Activated CD8-positive, alpha-beta T cell treated with anti-CD3 and anti-CD28 coated beads for 36 hours (primary cell): ENCODE measurements around the gene ATP8B4. TPM values are rescaled to one million over a fixed set of nuclear protein-coding genes. Genes with fewer than 3 reads are reported as not detected.

ENCODE experiments used
- ATAC-seq: fragments of 200-7000 bp; cut with Tn5 transposase; one replicate; pipeline ENCODE4 v1.10.0; 2021; ENCODE audit warnings: mild to moderate bottlenecking, moderate library complexity
- CTCF ChIA-PET: fragments of 350-600 bp; sonication (Branson Sonifier 250); formaldehyde crosslinking; loops from one replicate; lab custom pipeline; 2021; ENCODE audit warnings: antibody characterized with exemption; lab: Charles Lee
- POLR2A ChIA-PET: fragments of 350-600 bp; sonication (Branson Sonifier 250); formaldehyde crosslinking; loops from one replicate; lab custom pipeline; 2021; ENCODE audit warnings: antibody characterized with exemption; lab: Charles Lee
- DNase-seq: peaks from one replicate; pipeline ENCODE4 v3.0.0-alpha.2; 2020
- H3K27ac Mint-ChIP-seq: one replicate; pipeline ENCODE4 v1.8.0; 2021; ENCODE audit warnings: mild to moderate bottlenecking, mixed read lengths
- H3K27me3 Mint-ChIP-seq: one replicate; pipeline ENCODE4 v1.8.0; 2021; ENCODE audit warnings: mixed read lengths
- H3K36me3 Mint-ChIP-seq: one replicate; pipeline ENCODE4 v1.8.0; 2021; ENCODE audit warnings: low read depth, mixed read lengths
- H3K4me1 Mint-ChIP-seq: one replicate; pipeline ENCODE4 v1.8.0; 2021; ENCODE audit warnings: low read depth, mixed read lengths
- H3K4me3 Mint-ChIP-seq: one replicate; pipeline ENCODE4 v1.8.0; 2021; ENCODE audit warnings: mild to moderate bottlenecking, moderate library complexity, mixed read lengths
- H3K9me3 Mint-ChIP-seq: one replicate; pipeline ENCODE4 v1.8.0; 2021; ENCODE audit warnings: mixed read lengths
- intact Hi-C: fragments of 100-400 bp; cut with micrococcal nuclease; formaldehyde crosslinking; loops from one replicate; pipeline ENCODE4 v1.10.0; 2022
- total RNA-seq, 2 experiments: library from RNA; stranded (reverse); gene quantifications; one replicate each; pipeline ENCODE4 v1.2.3, GENCODE V29; 2021
- TF ChIP-seq, protein P1 (sequence below): fragments of 200-600 bp; IDR thresholded peaks from one replicate; pipeline ENCODE4 v1.8.0; 2022; ENCODE audit warnings: antibody characterized with exemption, mild to moderate bottlenecking

ATP8B4 gene
- total RNA-seq, 2 experiments from 2014 or later, result 4.6 to 5.8 TPM

DNA sequence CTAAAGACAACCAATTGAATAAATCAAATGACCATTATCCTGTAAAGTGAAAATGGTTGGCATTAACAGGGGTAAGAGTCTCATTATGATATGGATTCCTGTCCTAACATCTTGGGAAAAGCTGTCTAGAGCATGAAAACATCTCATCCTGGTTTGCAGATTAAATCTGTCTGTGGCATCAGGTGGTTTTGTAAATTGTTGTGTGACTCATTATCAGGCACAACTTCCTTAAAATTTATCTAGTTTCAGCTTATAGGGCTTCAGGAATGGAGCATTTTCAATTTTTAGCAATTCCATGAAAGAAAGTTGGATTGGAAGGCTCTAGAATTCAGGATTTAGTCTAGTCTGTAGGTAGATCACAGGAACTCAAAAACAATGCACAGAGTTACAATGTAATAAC is 31.8 kb upstream of the ATP8B4 start:
- CTCF ChIA-PET, result interaction anchor here (0.9 to 2.6 kb wide), 5 partner anchors 19 to 174 kb away, joined by 3 to 9 read pairs (median 3); no protein-coding TSS in a partner anchor
- intact Hi-C loops, result no loop called here
- Mint-ChIP-seq H3K4me1 (peaks cover 6% of the 10 kb centered on the region), H3K4me3 (no peak overlapping the region), H3K27me3 (no peaks in the 10 kb centered on the region), H3K9me3 (peaks cover 1% of the 10 kb centered on the region), H3K36me3 (no peaks in the 10 kb centered on the region), H3K27ac (no peak overlapping the region)
- TF ChIP-seq, protein P1, sequence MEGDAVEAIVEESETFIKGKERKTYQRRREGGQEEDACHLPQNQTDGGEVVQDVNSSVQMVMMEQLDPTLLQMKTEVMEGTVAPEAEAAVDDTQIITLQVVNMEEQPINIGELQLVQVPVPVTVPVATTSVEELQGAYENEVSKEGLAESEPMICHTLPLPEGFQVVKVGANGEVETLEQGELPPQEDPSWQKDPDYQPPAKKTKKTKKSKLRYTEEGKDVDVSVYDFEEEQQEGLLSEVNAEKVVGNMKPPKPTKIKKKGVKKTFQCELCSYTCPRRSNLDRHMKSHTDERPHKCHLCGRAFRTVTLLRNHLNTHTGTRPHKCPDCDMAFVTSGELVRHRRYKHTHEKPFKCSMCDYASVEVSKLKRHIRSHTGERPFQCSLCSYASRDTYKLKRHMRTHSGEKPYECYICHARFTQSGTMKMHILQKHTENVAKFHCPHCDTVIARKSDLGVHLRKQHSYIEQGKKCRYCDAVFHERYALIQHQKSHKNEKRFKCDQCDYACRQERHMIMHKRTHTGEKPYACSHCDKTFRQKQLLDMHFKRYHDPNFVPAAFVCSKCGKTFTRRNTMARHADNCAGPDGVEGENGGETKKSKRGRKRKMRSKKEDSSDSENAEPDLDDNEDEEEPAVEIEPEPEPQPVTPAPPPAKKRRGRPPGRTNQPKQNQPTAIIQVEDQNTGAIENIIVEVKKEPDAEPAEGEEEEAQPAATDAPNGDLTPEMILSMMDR, result no peak
- ATAC-seq (no peak), DNase-seq (no peak)
- POLR2A ChIA-PET, result interaction anchor here (0.6 to 0.8 kb wide), 2 partner anchors 32 to 154 kb away, joined by 3 to 4 read pairs; no protein-coding TSS in a partner anchor

DNA sequence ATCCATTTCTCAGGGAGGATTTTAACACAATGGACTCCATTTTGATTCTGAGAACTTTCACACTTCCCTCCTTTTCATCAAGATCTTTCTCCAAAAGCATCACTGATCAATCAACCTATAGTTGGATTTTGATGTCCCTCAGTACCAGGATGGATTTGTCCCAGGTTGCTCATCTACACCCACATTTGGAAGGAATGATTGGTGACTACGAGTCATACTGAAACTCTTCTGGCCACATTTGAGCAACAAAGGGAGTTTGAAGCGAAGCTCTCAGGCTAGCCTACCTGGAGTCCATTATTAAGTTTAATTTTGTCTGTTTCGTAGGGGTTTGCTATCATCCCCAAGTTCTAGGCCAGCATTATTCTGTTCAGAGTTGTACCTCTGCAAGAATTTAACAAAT is 31.3 kb upstream of the ATP8B4 start:
- Mint-ChIP-seq H3K27me3 (no peaks in the 10 kb centered on the region), H3K36me3 (no peaks in the 10 kb centered on the region), H3K27ac (no peak overlapping the region), H3K4me1 (peaks cover 9% of the 10 kb centered on the region), H3K4me3 (no peak overlapping the region), H3K9me3 (no peaks in the 10 kb centered on the region)
- ATAC-seq (no peak), DNase-seq (no peak)
- ChIA-PET CTCF (interaction anchor here (0.9 to 2.6 kb wide), 3 partner anchors 19 to 175 kb away, joined by 3 to 9 read pairs (median 4); no protein-coding TSS in a partner anchor), POLR2A (interaction anchor here (0.8 kb wide), 1 partner anchor 33 kb away, joined by 3 read pairs; no protein-coding TSS in a partner anchor)
- TF ChIP-seq, protein P1, result no peak
- intact Hi-C loops, result no loop called here

DNA sequence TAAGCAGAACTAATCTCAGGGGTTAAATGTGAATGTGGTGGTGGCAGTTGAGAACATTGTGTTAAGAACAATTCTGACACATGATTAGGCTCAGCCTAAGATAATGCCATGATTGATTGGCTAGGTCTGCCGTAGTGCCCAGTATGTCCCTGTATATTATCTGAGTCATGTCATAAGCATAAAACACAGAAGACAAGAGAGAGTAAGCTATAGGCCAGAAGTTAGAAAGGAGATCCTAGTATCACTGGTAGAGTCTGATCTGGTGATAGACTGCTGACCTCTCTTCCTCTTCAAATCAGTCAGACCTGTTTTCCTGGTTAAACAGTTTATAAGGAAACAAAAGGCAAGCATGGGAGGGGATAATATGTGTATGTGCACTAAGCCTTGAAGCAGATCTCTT is 30.1 kb upstream of the ATP8B4 start:
- DNase-seq (no peak), ATAC-seq (no peak)
- H3K27me3 Mint-ChIP-seq, result no peaks in the 10 kb centered on the region
- intact Hi-C loops, result no loop called here
- ChIA-PET POLR2A (no interaction called here), CTCF (interaction anchor here (1.2 kb wide), 1 partner anchor 166 kb away, joined by 4 read pairs; no protein-coding TSS in a partner anchor)
- peaks cover 12% of the 10 kb centered on the region for H3K4me1 Mint-ChIP-seq
- H3K9me3 Mint-ChIP-seq, result no peaks in the 10 kb centered on the region
- no peak overlapping the region for H3K27ac Mint-ChIP-seq
- TF ChIP-seq, protein P1, result no peak
- H3K36me3 Mint-ChIP-seq, result no peaks in the 10 kb centered on the region
- H3K4me3 Mint-ChIP-seq, result no peak overlapping the region

DNA sequence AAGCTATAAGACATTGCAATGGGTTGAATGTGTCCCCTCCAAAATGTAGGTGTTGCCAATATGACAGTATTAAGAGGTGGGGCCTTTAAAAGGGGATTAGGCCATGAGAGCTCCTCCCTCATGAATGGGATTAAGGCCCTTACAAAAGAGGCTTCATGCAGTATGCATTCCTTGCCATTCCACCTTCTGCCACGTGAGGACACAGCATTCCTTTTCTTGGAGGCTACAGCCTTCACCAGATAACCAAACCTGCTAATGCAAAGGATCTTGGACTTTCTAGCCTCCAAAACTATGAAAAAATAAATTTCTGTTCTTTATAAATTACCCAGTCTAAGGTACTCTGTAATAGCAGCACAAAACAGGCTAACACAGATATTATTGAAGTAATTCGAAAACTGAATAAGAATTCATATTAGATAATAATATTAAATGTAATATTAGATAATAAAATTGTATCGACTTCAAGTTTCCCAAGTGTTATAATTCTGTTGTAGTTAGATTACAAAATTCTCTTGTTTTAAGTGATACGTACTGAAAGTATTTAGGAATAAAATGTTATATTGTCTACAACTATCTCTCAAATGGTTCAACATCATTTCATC is 29.4 kb upstream of the ATP8B4 start:
- Mint-ChIP-seq H3K27me3 (no peaks in the 10 kb centered on the region), H3K4me1 (peaks cover 14% of the 10 kb centered on the region), H3K36me3 (no peaks in the 10 kb centered on the region), H3K9me3 (no peaks in the 10 kb centered on the region), H3K4me3 (no peak overlapping the region), H3K27ac (no peak overlapping the region)
- TF ChIP-seq, protein P1, result no peak
- DNase-seq, result no peak
- CTCF ChIA-PET, result interaction anchor here (0.7 to 1.2 kb wide), 2 partner anchors 167 to 1286 kb away, joined by 3 to 4 read pairs; no protein-coding TSS in a partner anchor
- POLR2A ChIA-PET, result no interaction called here
- intact Hi-C loops, result no loop called here
- no peak for ATAC-seq

DNA sequence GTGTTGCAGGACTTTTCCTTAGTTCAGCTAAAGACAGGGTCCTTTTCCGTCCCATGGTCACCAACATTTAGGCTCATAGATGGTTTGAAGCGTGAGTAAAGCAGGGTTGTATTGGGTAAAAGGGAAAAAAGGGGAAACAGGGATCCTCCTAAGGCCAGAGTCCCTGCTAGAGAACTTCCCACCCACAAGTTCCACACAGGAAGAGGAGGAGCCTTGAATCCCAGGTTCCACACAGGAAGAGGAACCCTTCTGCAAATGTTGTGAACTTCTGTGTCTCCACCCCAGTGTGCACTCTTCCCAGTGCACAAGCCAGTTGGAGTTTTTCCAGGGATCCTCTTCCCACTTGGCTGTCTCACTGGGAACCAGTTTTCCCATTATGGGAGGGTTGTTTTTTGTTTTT is 27.6 kb upstream of the ATP8B4 start:
- ChIA-PET CTCF (interaction anchor here (0.9 to 2.1 kb wide), 3 partner anchors 8 to 911 kb away, joined by 3 to 9 read pairs (median 9); no protein-coding TSS in a partner anchor), POLR2A (no interaction called here)
- Mint-ChIP-seq H3K36me3 (no peaks in the 10 kb centered on the region), H3K27me3 (no peaks in the 10 kb centered on the region), H3K27ac (no peak overlapping the region), H3K9me3 (no peaks in the 10 kb centered on the region), H3K4me3 (no peak overlapping the region), H3K4me1 (peaks cover 14% of the 10 kb centered on the region)
- ATAC-seq (no peak), DNase-seq (no peak)
- intact Hi-C loops, result no loop called here
- TF ChIP-seq, protein P1, result no peak
